ENCODE data around the gene WDR37.
"Not testable (repeated sequence)": the region's sequence is repeated elsewhere in the genome, so short reads cannot be mapped to it uniquely, and the experiment has no call there.

The WDR37 gene

GRCh38 chr10:1117651-1118050, 61.5 kb downstream of the WDR37 start:
- no peaks in the 10 kb centered on the region for H3K27me3 ChIP-seq (ENCODE audit: control insufficient read depth, insufficient read depth, low read length)
- H3K27ac ChIP-seq (ENCODE audit: low read depth, low read length) = no peak overlapping the region
- H3K4me3 ChIP-seq (ENCODE audit: low read depth, low read length) = no peak overlapping the region
- H3K36me3 ChIP-seq (ENCODE audit: control insufficient read depth, insufficient read depth, low read length) = peaks cover 52% of the 10 kb centered on the region
- H3K9ac ChIP-seq (ENCODE audit: low read depth, low read length) = no peak overlapping the region
- H3K4me1 ChIP-seq (ENCODE audit: control insufficient read depth, insufficient read depth, low read length) = no peaks in the 10 kb centered on the region
- no peaks in the 10 kb centered on the region for H3K9me3 ChIP-seq (ENCODE audit: control insufficient read depth, insufficient read depth, low read length)

- H3K9ac ChIP-seq (ENCODE audit: low read depth, low read length); H3K9me3 ChIP-seq (ENCODE audit: control insufficient read depth, insufficient read depth, low read length); H3K27me3 ChIP-seq (ENCODE audit: control insufficient read depth, insufficient read depth, low read length); H3K27ac ChIP-seq (ENCODE audit: low read depth, low read length); H3K4me3 ChIP-seq (ENCODE audit: low read depth, low read length); H3K4me1 ChIP-seq (ENCODE audit: control insufficient read depth, insufficient read depth, low read length): not testable (repeated sequence)
- H3K36me3 ChIP-seq (ENCODE audit: control insufficient read depth, insufficient read depth, low read length) = peaks cover 46% of the 10 kb centered on the region
Observed at GRCh38 chr10:1118318-1118717, 62.1 kb downstream of the WDR37 start.

- no peak overlapping the region for H3K4me3 ChIP-seq (ENCODE audit: low read depth, low read length)
- H3K9me3 ChIP-seq (ENCODE audit: control insufficient read depth, insufficient read depth, low read length) = no peaks in the 10 kb centered on the region
- no peak overlapping the region for H3K9ac ChIP-seq (ENCODE audit: low read depth, low read length)
- no peaks in the 10 kb centered on the region for H3K4me1 ChIP-seq (ENCODE audit: control insufficient read depth, insufficient read depth, low read length)
- no peaks in the 10 kb centered on the region for H3K27me3 ChIP-seq (ENCODE audit: control insufficient read depth, insufficient read depth, low read length)
- peaks cover 44% of the 10 kb centered on the region for H3K36me3 ChIP-seq (ENCODE audit: control insufficient read depth, insufficient read depth, low read length)
- H3K27ac ChIP-seq (ENCODE audit: low read depth, low read length) = no peak overlapping the region
Observed at GRCh38 chr10:1119027-1119426, 62.8 kb downstream of the WDR37 start.

- Histone ChIP-seq H3K36me3 (ENCODE audit: control insufficient read depth, insufficient read depth, low read length) (peaks cover 48% of the 10 kb centered on the region), H3K4me3 (ENCODE audit: low read depth, low read length) (no peak overlapping the region), H3K9ac (ENCODE audit: low read depth, low read length) (no peak overlapping the region), H3K9me3 (ENCODE audit: control insufficient read depth, insufficient read depth, low read length) (no peaks in the 10 kb centered on the region), H3K27ac (ENCODE audit: low read depth, low read length) (no peak overlapping the region), H3K4me1 (ENCODE audit: control insufficient read depth, insufficient read depth, low read length) (no peaks in the 10 kb centered on the region), H3K27me3 (ENCODE audit: control insufficient read depth, insufficient read depth, low read length) (no peaks in the 10 kb centered on the region)
Observed at GRCh38 chr10:1119501-1119900, 63.3 kb downstream of the WDR37 start.

- Histone ChIP-seq H3K4me1 (ENCODE audit: control insufficient read depth, insufficient read depth, low read length) (no peaks in the 10 kb centered on the region), H3K27ac (ENCODE audit: low read depth, low read length) (no peak overlapping the region), H3K36me3 (ENCODE audit: control insufficient read depth, insufficient read depth, low read length) (peaks cover 49% of the 10 kb centered on the region), H3K27me3 (ENCODE audit: control insufficient read depth, insufficient read depth, low read length) (no peaks in the 10 kb centered on the region), H3K9ac (ENCODE audit: low read depth, low read length) (no peak overlapping the region), H3K4me3 (ENCODE audit: low read depth, low read length) (no peak overlapping the region), H3K9me3 (ENCODE audit: control insufficient read depth, insufficient read depth, low read length) (no peaks in the 10 kb centered on the region)
Observed at GRCh38 chr10:1120306-1120705, 64.1 kb downstream of the WDR37 start.

- H3K27ac ChIP-seq (ENCODE audit: low read depth, low read length) = no peak overlapping the region
- H3K27me3 ChIP-seq (ENCODE audit: control insufficient read depth, insufficient read depth, low read length) = no peaks in the 10 kb centered on the region
- H3K36me3 ChIP-seq (ENCODE audit: control insufficient read depth, insufficient read depth, low read length) = peaks cover 49% of the 10 kb centered on the region
- no peak overlapping the region for H3K4me3 ChIP-seq (ENCODE audit: low read depth, low read length)
- H3K9ac ChIP-seq (ENCODE audit: low read depth, low read length) = no peak overlapping the region
- no peaks in the 10 kb centered on the region for H3K9me3 ChIP-seq (ENCODE audit: control insufficient read depth, insufficient read depth, low read length)
- H3K4me1 ChIP-seq (ENCODE audit: control insufficient read depth, insufficient read depth, low read length) = no peaks in the 10 kb centered on the region
Observed at GRCh38 chr10:1120801-1121211, 64.6 kb downstream of the WDR37 start.

GRCh38 chr10:1121271-1121970, 65.2 kb downstream of the WDR37 start:
- Histone ChIP-seq H3K36me3 (ENCODE audit: control insufficient read depth, insufficient read depth, low read length) (peaks cover 47% of the 10 kb centered on the region), H3K4me1 (ENCODE audit: control insufficient read depth, insufficient read depth, low read length) (no peaks in the 10 kb centered on the region), H3K9ac (ENCODE audit: low read depth, low read length) (no peak overlapping the region), H3K9me3 (ENCODE audit: control insufficient read depth, insufficient read depth, low read length) (no peaks in the 10 kb centered on the region), H3K27me3 (ENCODE audit: control insufficient read depth, insufficient read depth, low read length) (no peaks in the 10 kb centered on the region), H3K4me3 (ENCODE audit: low read depth, low read length) (no peak overlapping the region), H3K27ac (ENCODE audit: low read depth, low read length) (no peak overlapping the region)

GRCh38 chr10:1122349-1122748, 66.2 kb downstream of the WDR37 start:
- Histone ChIP-seq H3K27me3 (ENCODE audit: control insufficient read depth, insufficient read depth, low read length) (no peaks in the 10 kb centered on the region), H3K27ac (ENCODE audit: low read depth, low read length) (no peak overlapping the region), H3K9ac (ENCODE audit: low read depth, low read length) (no peak overlapping the region), H3K4me3 (ENCODE audit: low read depth, low read length) (no peak overlapping the region), H3K36me3 (ENCODE audit: control insufficient read depth, insufficient read depth, low read length) (peaks cover 46% of the 10 kb centered on the region), H3K4me1 (ENCODE audit: control insufficient read depth, insufficient read depth, low read length) (no peaks in the 10 kb centered on the region), H3K9me3 (ENCODE audit: control insufficient read depth, insufficient read depth, low read length) (no peaks in the 10 kb centered on the region)

- Histone ChIP-seq H3K4me3 (ENCODE audit: low read depth, low read length) (no peak overlapping the region), H3K27ac (ENCODE audit: low read depth, low read length) (no peak overlapping the region), H3K9me3 (ENCODE audit: control insufficient read depth, insufficient read depth, low read length) (no peaks in the 10 kb centered on the region), H3K27me3 (ENCODE audit: control insufficient read depth, insufficient read depth, low read length) (no peaks in the 10 kb centered on the region), H3K36me3 (ENCODE audit: control insufficient read depth, insufficient read depth, low read length) (peaks cover 44% of the 10 kb centered on the region), H3K9ac (ENCODE audit: low read depth, low read length) (no peak overlapping the region), H3K4me1 (ENCODE audit: control insufficient read depth, insufficient read depth, low read length) (no peaks in the 10 kb centered on the region)
Observed at GRCh38 chr10:1123198-1123597, 67.0 kb downstream of the WDR37 start.

GRCh38 chr10:1123972-1124371, 67.8 kb downstream of the WDR37 start:
- Histone ChIP-seq H3K4me1 (ENCODE audit: control insufficient read depth, insufficient read depth, low read length) (no peaks in the 10 kb centered on the region), H3K27me3 (ENCODE audit: control insufficient read depth, insufficient read depth, low read length) (no peaks in the 10 kb centered on the region), H3K36me3 (ENCODE audit: control insufficient read depth, insufficient read depth, low read length) (peaks cover 46% of the 10 kb centered on the region), H3K27ac (ENCODE audit: low read depth, low read length) (no peak overlapping the region), H3K9ac (ENCODE audit: low read depth, low read length) (no peak overlapping the region), H3K9me3 (ENCODE audit: control insufficient read depth, insufficient read depth, low read length) (no peaks in the 10 kb centered on the region), H3K4me3 (ENCODE audit: low read depth, low read length) (no peak overlapping the region)

GRCh38 chr10:1124796-1125195, 68.6 kb downstream of the WDR37 start:
- Histone ChIP-seq H3K36me3 (ENCODE audit: control insufficient read depth, insufficient read depth, low read length) (peaks cover 55% of the 10 kb centered on the region), H3K9me3 (ENCODE audit: control insufficient read depth, insufficient read depth, low read length) (no peaks in the 10 kb centered on the region), H3K4me3 (ENCODE audit: low read depth, low read length) (no peak overlapping the region), H3K27me3 (ENCODE audit: control insufficient read depth, insufficient read depth, low read length) (no peaks in the 10 kb centered on the region), H3K27ac (ENCODE audit: low read depth, low read length) (no peak overlapping the region), H3K9ac (ENCODE audit: low read depth, low read length) (no peak overlapping the region), H3K4me1 (ENCODE audit: control insufficient read depth, insufficient read depth, low read length) (no peaks in the 10 kb centered on the region)
